Measurements from ENCODE around the gene NPEPL1.

DNA sequence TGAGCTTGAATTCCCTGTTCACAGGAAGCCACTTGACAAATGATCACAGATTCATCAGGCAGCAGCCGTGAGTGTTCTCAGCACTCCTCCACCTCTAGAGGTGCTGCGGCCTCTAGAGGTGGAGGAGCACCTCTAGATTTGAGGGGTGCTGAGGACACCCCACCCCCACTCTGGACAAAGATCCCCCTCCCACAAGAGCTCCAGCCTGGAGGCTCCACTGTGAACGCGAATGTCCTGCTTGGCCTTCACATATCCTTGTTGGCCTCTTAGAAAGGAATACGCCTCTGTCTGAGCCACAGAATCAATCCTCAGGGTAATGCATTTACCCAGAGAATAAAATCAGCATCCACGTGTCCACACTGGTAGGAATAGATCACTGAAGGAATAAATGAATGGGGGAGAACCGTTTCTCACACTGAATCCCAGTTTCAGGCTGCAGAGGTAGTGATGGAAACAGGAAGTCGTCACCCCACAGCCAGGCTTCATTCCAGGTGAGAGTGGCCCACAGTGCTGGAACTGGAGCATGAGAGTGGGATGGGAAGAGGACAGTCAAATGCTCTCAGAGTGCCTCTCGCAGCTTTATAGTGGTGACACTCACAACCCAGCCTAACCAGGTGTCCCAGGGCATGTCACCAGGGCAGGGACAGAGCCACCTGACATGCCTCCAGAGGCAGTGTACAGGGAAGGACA lies 16.6 kb downstream of the NPEPL1 start:
- TF ChIP-seq POLR2A (IDR thresholded peaks at IDR 0.05; ENCODE audit: low read length) = no peak
- TF ChIP-seq GATA1 (IDR thresholded peaks at IDR 0.05; ENCODE audit: low read depth, low read length) = no peak
